GM20431 (cell line): ENCODE results near the gene COL1A1.

Source experiments
- in situ Hi-C: fragments of 300-500 bp; cut with MseI, MboI; formaldehyde crosslinking; loops from one replicate; pipeline ENCODE4 v1.15.0; 2020; ENCODE audit warnings: low sequenced_read_pairs; ENCODE audit not compliant: unreplicated experiment

COL1A1 gene

DNA sequence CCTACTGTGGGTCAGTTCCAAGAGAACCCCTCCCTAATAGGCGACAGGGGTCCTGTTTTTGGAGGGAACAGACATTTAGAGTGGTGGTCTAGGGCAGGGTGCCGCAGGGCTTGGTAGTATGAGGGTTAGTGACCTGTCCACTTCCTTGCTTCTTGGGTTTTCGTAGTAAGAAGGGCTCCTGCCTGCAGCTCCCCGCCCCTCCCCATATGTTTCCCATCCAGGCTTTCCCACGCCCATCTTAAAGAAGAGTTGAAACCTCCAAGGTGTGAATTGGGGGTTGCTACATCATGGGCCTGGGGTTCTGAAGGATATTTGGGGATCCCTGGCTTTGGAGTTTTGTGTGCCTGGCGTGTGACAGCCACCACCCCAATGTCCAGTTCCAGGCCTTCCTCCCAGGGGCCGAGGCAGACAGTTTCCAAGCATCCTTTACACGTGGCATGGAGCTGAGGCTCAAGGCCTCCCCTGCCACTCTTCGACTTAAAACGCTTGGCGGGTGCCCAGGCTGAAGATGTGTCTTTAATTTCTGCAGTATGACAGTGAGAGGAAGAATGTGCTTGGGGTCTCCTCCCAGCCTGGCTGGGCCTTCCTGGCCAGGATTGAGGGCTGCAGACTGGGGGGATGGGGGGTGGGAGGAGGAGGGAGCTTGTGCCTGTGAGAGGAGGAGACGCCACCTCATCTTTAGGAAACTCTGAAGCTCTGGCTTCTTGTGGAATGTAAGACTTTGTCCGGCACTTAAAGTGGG, 2.3 kb upstream of the COL1A1 start:
- in situ Hi-C loops, result loop anchor here (10.0 kb wide), 1 partner anchor 91 kb away; no protein-coding TSS in a partner anchor

GRCh38 chr17:50203086-50203485, 1.7 kb upstream of the COL1A1 start:
- in situ Hi-C loops, result loop anchor here (10.0 kb wide), 1 partner anchor 92 kb away; no protein-coding TSS in a partner anchor

DNA sequence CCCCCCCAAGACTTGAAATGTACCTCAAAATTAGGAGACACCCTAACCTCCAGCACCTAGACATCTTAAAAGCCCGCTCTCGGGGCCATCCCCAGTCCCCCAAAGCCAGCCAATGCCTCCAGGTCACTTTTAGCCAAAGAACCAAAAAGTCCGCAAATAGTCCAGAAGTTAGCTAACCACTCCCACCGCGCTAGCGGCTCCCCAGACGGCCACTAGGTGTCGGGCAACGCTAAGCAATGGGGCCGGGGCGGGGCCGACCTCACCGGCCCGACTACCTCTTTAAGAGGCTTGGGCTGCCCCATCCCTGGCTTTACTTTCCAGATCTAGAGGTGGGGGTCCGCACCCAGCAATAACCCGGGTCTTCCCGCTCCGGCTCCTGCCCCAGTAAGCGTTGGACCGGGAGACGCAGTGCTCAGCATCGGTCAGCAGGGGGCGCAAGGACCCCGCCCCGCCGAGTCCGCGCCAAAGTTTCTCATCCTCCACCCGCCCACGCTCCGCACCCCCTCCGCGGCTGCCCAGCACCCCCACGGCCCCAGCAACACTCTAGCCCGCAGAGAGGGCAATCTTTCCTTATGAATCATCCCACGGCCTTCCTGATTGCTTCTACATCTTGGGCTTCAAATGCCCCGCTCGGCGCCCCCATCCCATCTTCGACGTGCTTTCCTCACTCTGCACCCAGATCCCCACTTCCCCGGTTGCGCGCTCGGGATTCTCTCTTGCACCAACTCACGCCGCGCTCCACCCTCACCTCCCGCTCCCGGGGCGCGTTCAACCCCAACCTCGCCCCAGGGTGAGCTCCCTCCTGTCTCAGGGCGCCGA, 765 bp downstream of the COL1A1 start:
- in situ Hi-C loops, result loop anchor here (10.0 kb wide), 1 partner anchor 94 kb away; no protein-coding TSS in a partner anchor

DNA sequence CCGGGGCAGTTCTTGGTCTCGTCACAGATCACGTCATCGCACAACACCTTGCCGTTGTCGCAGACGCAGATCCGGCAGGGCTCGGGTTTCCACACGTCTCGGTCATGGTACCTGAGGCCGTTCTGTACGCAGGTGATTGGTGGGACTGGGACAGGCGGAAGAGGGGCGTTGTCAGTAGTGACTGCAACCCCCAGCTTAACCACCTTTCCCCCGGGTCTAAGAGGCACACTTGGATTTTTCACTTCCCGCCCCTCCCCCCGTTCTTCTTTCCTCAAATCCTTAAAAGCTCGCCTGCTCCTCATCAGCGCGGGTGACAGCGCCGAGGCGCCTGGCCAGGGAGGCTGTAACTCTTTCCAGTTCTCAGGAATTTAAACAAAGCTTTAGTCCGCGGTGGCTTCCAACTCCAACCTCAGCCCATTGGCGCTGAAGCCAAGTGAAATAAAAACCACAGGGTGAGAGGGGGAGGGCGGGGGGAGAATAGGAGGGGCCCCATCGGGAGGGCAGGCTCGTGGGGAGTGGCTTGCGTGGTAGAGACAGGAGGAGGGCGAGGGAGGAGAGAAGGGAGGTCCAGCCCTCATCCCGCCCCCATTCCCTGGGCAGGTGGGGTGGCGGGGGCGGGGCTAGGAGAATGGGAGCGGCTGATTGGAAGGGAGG, 1.5 kb downstream of the COL1A1 start:
- in situ Hi-C loops, result loop anchor here (10.0 kb wide), 1 partner anchor 95 kb away; no protein-coding TSS in a partner anchor

GRCh38 chr17:50199211-50199802, 2.1 kb downstream of the COL1A1 start:
- in situ Hi-C loops, result no loop called here

DNA sequence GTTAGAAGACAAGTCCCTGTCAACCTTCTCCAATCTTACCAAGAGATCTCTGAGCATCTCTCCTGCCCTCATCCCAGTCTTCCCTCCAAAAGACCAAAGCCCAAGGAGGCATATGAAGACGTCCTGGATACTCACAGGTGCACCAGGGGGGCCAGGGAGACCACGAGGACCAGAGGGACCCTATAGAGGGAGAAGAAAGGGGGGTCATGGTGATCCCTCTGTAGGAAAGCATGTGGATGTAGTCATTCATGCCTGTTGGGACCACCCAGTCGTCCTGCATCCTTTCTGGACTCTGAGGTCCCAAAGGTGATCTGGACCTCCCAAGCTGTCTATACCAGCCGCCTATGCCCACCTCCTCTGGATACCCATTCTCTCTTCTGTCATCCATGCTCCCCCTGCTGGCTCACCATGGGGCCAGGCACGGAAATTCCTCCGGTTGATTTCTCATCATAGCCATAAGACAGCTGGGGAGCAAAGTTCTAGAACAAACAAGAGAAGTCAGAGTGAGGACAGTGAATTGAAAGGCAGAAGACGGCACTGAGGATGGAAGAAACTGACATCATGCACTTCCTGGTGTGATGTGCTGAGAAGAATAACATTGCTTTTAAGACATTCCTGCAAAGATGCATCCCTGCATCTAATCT, 3.3 kb downstream of the COL1A1 start:
- in situ Hi-C loops, result no loop called here

GRCh38 chr17:50196826-50197225, 4.6 kb downstream of the COL1A1 start:
- in situ Hi-C loops, result no loop called here

GRCh38 chr17:50196036-50196435, 5.4 kb downstream of the COL1A1 start:
- in situ Hi-C loops, result no loop called here

DNA sequence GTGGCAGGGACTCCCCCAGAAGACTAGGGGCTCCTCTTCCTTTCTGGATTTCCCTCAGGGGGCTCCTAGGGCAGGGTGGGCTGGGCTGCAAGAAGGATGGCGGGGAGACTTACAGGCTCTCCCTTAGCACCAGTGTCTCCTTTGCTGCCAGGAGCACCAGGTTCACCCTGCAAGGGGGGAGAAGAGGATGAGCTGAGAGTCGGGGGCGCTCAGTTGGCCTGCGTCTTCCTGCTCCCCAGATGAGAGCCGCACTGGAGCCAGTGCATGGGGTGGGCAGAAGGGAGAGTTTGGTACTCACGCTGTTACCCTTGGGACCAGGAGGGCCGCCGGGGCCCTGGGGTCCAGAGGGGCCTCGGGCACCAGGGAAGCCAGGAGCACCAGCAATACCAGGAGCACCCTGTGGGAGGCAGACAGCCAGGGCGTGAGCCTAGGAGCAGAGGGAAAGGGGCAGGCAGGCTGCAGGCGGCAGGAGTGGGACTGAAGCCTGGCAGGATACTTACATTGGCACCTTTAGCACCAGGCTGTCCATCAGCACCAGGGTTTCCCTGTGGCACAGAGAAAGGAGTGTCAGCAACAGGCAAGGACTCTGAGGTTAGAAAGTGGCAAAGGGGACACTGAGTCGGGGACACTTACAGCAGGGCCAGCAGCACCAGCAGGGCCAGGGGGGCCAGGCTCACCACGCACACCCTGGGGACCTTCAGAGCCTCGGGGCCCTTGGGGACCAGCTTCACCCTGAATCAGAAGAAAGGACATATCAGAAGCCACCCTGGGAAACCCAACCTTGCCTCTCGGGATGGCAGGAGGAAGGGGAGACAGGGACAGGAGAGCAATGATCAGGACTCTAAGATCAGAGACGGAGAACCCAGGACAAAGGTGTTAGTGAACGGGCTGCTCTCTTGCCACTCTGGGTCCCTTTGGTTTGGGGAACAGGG, 6.2 kb downstream of the COL1A1 start:
- in situ Hi-C loops, result no loop called here

DNA sequence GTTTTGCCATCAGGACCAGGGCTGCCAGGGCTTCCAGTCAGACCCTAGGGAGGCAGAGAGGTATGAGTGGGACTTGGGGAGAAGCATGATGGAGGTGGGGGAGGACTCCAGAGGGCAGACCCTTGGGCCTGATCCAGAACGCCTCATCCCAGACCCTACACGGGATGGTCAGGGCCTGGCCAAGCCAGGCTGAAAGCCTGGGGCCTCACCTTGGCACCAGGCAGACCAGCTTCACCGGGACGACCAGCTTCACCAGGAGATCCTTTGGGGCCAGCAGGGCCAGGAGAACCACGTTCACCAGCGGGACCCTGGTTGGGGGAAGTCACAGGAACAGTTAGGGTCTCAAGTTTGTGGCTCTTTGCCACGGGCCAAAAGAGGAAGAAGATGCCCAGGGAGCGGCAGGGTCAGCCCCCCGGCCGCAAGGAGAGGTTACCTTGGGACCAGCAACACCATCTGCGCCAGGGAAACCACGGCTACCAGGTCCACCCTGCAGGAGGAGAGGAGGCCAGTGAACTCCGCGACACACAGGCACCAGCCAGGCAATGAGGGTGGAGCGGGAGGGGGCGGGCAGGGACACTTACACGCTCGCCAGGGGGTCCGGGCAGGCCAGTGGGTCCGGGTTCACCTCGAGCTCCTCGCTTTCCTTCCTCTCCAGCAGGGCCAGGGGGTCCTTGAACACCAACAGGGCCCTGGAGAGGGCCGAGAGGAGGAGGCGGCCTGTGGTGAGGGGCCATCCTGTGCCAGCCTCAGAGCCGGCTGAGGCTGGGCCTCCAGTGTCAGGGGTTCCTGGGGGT, 7.1 kb downstream of the COL1A1 start:
- in situ Hi-C loops, result no loop called here

DNA sequence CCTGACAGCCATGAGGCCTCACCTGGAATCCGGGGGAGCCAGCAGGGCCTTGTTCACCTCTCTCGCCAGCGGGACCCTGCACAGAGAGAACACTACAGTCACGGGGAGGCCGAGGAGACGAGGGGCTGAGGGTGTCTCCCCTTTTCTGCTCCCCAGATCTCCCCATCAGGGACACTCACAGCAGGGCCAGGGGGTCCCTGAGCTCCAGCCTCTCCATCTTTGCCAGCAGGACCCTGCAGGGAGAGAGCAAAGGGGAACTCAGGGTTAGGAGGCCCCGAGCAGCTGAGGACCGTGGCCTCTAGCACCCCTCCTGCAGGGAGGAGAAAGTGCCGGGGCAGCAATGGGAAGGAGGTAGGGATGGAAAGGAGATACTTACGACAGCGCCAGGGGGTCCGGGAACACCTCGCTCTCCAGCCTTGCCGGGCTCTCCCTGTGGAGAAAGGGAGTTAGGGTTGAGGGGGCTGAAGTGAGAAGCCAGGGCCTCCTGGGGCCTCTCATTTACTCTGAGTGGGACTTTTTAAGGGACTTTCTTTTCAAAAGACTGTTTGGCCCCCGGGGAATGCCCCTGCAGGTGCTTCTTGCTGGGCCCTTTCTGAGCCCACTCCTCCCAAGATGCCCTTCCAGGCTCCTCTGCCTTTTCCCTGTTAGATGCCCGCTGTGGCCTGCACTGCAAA, 8.7 kb downstream of the COL1A1 start:
- in situ Hi-C loops, result no loop called here

DNA sequence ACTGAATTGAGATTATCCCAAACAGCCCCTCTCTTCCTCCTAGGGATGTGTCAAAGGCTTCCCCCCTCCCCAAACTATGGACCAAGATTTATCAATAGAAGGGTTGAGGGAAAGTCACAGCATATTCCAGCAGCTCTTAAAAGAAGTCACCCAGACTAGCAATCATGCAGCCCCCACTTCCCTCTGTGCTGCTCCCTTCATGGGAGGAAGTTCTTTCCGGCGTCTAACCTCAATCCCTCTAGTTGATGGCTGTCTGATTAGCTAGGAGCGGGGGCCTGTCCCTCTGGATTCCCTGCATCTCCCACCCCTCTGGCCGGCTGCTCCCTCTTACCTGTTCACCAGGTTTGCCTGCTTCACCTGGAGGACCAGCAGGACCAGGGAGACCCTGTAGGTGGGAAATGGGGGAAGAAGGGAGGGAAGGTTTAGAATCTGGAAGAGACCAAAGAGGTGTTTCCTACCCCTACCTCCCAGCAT, 9.2 kb downstream of the COL1A1 start:
- in situ Hi-C loops, result no loop called here

DNA sequence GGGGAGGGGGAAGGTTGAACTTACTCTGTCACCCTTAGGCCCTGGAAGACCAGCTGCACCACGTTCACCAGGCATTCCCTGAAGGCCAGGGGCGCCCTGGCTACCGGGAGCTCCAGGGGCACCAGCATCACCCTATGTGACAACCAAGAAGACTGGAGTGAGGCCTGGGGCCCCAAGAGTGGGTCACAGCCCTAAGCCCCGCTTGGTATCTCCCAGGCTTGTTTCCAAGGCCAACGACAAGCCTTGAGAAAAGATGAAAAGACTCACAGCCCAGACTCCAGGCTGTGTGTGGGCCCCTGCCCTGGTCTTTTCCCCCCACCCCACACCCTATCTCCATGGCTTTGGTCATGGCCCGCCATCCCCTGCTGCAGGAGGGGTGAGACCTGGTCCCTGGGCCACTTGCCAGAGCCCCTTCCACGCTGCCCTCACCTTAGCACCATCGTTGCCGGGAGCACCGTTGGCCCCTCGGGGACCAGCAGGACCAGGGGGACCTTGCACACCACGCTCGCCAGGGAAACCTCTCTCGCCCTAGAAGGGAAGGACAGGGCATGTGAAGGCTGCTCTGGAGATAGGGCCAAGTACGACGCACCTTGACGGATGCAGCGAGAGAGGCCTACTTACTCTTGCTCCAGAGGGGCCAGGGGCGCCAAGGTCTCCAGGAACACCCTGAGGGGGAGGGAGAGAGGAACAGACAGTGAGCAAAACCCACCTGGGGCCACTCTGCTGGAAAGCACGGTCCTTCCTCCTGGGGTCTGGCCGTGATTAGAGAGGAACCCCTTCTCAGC, 9.9 kb downstream of the COL1A1 start:
- in situ Hi-C loops, result no loop called here

DNA sequence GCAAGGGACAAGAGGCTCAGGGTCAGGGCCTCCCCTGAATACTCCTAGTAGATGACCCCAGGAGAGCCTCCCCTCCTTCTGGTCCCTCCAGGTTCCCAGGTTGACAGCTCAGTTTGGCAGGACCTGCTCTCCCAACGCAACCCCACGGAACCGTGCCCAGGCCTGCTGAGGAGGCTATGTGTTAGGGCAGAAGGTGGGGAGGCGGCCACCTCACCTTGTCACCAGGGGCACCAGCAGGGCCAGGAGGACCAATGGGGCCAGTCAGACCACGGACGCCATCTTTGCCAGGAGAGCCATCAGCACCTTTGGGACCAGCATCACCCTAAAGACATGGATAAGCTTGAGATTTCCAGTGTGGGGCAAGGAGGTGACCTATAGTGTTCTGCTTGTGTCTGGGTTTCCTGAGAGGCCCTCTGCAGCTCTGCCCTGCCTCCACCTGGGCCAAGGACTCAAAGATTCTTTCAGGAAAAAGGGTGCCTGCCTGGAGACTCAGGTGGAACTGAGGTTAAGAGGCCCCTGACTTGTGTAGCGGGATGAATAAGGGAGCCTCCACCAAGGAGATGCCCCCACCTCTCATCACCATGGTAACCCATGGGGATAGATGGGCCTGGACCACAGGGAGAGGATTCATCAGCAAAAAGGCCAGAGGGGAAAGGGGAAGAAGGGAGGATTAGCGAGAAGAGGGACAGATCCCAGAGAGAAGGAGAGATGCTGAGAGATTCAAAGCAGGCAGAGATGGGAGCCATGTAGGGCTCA, 10.7 kb downstream of the COL1A1 start:
- in situ Hi-C loops, result no loop called here

DNA sequence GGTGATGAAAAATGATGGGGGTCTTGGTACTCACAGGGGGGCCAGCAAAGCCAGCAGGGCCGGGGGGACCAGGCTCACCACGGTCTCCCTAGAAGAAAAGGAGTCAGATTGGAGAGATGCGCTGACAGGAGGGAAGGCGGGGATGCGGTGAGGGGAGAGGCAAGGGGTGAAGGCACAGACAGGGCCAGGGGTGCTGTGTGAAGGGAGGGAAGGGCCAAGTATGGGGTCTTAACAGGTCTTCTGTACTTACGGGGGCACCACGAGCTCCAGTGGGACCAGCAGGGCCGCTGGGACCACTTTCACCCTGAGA, 11.2 kb downstream of the COL1A1 start:
- in situ Hi-C loops, result no loop called here
